Endothelial cell of hepatic sinusoid (primary cell): Measurements from ENCODE around the gene PON1.

Experiments used
- in situ Hi-C: cut with HindIII; loops from 2 replicates; pipeline ENCODE4 v1.10.0; 2017; ENCODE audit warnings: low sequenced_read_pairs

Gene PON1

GRCh38 chr7:95261895-95262415, 62.4 kb downstream of the PON1 start:
- in situ Hi-C loops: no loop called here

GRCh38 chr7:95255691-95256090, 68.6 kb downstream of the PON1 start:
- in situ Hi-C loops: no loop called here

DNA sequence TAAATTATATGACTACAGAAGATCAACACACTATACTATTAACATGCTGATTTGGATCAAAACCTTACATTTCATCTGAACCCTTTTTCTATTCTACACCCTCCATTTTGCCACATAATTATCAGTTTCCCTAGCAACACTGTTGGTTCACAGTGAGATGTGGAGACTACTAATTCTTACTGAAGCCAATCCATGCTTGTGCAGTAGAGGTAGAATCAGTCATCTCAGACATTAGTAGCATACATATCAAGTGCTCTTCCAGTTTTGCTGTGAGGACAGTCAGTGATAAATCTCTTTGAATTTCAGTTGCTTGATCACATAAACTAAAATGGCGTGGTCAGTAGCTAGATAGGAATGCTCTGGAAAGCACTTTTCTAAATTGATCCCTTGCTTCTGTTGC, 70.3 kb downstream of the PON1 start:
- in situ Hi-C loops: no loop called here

GRCh38 chr7:95251966-95252365, 72.4 kb downstream of the PON1 start:
- in situ Hi-C loops: no loop called here

DNA sequence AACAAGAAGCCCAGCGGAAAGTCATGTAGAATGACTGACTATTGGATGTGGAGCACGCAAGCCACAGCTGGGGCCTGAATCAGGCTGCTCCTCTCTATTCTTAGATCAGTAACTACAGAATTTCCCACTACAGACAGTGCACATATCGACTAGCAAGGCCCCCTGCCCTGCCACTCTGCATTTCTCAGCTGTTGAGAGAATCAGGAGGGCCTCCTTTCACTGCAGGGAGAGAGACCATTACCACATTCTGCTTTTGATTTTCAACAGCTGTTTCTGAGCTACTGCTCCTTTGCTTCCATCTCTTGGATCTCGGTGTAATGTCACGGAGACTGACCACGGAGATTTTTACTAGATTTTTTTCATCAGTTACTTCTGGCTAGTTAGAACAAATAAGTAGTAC, 73.8 kb downstream of the PON1 start:
- in situ Hi-C loops: no loop called here
